ENCODE measurements around the gene SORBS2. TPM values are rescaled to one million over a fixed set of nuclear protein-coding genes. Genes with fewer than 3 reads are reported as not detected.

The SORBS2 gene
- total RNA-seq, 1 donor from 2014 or later = not detected

DNA sequence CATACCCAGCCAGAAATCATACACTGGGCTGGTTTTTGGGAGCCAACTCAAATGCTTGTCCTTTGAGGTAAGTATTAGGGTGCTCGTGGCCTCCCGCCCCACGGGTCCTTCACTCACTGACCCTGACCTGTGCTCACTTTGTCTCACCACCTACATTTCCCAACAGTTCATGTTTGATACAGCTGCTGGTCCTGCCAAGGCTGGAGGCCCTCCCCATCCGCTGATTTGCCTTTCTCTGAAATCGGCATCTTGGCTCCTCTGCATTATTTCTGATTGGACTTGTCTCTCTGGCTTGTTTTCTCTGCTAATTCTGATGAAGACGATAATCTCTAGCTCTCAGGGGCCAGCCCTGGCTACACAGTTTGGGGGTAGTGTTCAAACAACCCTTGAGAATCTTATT is 70.2 kb downstream of the SORBS2 start:
- intact Hi-C loops (cut with micrococcal nuclease) = no loop called here

DNA sequence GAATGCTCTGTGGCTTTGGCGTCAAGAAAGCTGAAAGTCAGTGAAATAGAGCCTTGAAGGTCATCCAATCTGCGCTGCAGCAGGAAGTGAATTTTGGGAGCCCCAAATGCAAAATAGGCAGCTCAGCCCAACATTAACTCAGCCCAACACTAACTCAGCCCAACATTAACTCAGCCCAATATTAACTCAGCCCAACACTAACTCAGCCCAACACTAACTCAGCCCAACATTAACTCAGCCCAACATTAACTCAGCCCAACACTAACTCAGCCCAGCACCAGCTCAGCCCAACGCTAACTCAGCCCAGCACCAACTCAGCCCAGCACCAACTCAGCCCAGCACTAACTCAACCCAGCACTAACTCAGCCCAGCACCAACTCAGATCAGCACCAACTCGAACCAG is 71.5 kb downstream of the SORBS2 start:
- intact Hi-C loops (cut with micrococcal nuclease) = no loop called here

DNA sequence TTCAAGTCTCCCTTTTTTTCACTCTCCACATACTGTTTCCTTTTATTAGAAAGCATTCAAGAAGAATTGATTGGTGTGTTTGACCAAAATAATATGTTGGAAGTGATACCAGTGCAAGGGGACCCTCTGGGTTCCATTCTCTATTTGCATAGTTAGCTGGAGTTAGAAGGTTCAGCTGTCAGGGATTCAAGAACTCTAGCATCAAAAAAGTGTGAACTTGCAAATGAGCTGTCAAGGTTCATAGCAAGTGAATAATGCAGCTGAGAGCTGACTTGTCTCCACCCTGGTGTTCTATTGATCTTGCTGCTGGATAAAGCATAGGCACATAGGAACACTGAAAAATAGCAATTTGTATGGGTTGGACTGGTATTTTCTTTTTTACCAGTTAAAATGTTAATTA is 73.2 kb downstream of the SORBS2 start:
- intact Hi-C loops (cut with micrococcal nuclease) = no loop called here

DNA sequence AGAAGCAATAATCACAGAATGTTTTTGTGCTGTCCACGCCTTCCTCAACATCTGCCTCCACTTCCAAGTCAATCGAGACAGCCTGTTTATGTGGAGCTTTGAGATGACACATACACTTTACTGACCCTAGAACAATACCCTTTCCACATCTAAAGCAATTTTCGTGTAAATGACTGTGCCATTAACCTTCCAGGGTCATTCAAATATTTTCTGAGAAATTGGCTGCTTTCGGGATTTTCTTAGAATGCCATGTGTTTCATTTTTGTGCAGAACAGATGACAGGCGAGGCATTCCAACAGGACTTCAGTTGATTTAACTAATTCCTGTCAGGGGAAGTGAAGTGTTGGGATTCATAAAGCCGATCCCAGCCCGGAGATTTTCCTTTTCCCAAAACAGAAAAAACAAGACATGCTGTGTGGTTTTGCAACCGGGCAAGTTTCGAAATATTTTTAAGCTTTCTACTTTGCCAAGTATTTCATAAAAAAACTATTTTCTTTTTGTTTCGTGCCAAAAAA is 73.9 kb downstream of the SORBS2 start:
- intact Hi-C loops (cut with micrococcal nuclease) = no loop called here

DNA sequence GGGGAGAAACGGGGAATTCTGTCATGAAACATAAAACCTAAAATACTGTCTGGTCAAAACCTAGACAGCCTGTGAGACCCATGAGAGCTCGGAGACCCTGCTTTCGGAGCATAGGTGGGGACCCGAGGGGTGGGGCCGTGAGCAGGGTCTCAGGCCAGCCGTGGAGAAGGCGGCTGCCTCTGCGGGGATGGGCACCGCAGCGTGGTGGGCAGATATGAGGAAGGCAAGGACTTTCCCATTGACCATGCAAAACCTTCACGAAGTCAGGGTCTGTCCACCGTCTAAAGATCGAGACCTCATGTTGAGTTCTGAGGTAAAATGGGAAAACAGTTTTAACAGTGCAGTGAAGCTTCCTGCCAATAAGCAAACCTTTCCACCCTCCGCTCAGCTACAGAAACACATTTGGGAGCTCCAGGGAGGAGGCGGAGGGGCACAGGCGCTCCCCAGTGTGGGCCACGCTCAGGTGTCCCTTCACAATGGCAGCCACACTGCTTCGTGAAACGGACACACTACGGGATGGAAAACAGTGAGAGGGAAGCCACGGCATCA is 74.4 kb downstream of the SORBS2 start:
- intact Hi-C loops (cut with micrococcal nuclease) = no loop called here

DNA sequence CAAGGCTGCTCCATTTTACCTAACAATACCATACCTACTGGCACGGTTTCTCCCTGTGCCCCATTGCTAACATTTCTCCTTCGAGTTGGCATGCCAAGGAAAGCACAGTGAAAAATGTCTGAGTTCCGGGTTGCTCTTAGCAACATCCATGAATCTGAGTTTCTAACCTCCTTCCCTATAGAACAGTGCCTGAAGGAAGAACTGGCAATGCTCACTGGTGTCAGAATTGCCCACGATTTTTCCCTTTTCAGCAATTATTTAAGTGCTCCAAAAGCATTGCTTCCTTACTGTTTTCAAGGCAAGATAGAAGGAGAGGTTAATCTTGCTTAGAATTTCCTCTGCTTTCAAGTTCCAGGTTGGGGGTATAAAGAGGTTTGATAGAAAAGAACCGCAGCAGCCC is 75.1 kb downstream of the SORBS2 start:
- intact Hi-C loops (cut with micrococcal nuclease) = no loop called here

DNA sequence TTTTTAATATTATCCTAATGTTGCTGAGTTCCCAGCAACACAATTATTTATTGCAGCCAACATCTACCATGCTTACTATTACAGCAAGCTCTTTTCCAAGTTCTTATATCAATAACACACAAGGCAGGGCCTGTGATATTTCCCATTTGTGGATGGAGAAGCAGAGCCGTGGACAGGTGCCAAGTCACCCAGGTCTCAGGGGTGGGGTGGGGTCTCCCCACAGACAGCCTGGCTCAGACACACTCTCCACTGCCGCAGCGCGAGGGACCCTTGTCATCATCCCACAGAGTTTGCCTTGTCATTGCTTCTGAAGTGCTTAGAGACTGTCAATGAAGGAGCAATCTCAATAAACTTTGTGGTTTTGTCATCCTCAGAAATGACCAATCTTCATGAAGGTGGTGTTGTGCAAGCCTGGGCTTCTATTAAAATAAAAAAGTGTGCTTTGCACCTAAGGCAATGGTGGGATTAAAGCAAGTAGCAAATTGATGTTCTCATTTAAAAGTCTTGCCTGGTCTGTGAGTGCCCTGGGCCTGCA is 76.1 kb downstream of the SORBS2 start:
- intact Hi-C loops (cut with micrococcal nuclease) = no loop called here

DNA sequence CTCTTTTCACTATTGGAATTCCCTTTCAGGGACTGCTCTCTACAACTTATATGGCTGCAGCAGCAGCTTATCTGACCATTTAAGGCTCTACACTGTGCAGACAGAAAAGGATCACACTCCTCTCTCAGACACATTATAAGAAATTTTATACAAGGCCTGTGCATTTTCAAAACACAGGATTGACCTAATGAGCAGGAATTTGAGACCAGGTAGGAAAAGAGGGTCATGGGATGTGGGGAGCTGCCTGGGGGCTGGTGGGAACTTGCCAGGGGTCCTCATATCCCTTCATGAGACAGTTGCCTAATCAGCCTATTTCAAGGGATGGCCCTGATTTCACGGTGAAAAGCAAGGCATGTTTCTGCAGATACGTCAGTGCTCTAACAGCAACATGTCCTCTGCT is 77.1 kb downstream of the SORBS2 start:
- intact Hi-C loops (cut with micrococcal nuclease) = no loop called here

DNA sequence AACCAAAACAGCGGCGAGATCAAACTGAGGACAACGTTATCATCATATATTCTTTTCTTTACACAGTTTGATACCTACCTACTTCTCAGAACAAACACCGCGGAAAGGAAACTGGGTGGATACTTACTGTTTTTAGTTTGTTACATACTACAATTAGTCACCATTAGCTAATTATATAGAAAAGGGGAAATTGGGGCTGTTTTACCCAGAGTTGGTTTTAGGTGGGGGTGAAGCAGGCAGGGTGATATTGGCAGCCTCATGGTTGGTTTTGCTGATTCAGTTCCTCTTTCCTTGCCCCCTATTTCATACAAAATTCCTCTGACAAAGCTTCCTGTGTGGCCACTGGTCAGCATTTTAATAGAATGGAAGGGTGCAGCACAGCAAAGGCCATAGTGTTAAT is 77.8 kb downstream of the SORBS2 start:
- intact Hi-C loops (cut with micrococcal nuclease) = no loop called here

DNA sequence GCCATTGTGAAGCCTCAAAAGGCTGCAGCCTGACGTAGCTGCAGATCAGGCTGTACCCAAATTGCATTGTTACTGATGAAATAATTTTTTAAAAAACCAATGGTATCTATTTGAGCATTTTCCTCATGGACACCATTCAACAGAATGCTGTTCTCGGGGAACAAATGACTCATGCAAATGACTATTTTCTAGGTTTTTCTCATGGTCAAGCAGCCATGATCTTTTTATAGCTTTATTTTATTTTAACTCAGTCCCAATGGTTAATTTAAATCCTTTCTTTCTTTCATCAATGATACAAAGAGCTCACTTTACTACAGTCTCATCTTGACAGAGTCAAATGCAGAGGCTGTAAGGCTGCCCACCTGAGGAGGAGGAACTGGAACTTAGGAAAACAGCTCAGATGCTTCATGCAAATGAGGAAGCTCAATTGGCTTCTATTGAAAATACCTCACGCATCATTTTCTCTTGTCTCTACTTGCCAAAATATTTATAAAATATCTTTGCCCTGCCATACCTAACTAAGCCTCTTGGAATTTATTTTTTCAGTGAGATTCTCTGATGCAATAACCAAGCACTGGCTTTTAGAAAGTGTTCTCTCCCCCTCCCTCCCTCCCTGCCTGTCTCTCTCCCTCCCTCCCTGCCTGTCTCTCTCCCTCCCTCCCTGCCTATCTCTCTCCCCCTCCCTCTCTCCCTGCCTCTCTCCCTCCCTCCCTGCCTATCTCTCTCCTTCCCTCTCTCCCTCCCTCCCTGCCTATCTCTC is 81.0 kb downstream of the SORBS2 start:
- intact Hi-C loops (cut with micrococcal nuclease) = no loop called here

DNA sequence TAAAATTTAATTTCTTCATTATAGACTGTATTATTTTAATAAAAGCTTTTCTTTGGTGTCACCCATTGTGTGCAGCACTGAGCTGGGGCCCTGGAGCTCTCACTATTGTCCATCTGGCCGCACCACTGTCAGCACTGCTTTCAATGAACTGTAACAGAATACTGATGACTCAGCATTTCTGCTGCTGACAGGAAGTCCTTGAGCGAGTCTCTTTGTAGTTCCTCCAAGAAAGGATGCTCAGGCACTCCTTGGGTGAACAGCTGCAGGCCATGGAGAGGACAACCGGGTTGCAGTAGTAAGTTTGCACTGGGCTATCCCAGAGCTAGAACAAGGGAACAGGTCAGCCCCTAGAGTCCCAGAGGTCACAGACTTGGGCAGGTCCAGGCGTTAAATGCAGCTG is 81.6 kb downstream of the SORBS2 start:
- intact Hi-C loops (cut with micrococcal nuclease) = no loop called here

DNA sequence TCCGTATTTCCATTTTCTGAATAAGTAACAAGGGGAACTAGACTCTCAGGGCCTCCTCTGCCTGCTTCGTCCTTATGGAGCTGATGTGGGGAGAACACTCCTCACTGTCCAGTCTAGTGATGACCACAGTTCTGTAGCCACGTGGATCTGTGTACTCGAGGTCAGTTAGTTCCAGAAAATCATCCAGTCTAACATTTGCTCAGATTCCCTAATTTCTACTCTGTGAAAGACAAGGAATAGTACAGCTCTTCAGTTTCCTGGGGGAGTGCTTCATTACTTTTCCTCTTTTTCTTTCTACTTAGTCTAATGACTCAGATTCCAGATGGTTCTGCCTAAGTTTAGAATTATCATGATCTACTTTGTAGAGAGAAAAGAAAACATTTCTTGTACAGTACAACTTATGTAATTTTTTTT is 82.6 kb downstream of the SORBS2 start:
- intact Hi-C loops (cut with micrococcal nuclease) = no loop called here

DNA sequence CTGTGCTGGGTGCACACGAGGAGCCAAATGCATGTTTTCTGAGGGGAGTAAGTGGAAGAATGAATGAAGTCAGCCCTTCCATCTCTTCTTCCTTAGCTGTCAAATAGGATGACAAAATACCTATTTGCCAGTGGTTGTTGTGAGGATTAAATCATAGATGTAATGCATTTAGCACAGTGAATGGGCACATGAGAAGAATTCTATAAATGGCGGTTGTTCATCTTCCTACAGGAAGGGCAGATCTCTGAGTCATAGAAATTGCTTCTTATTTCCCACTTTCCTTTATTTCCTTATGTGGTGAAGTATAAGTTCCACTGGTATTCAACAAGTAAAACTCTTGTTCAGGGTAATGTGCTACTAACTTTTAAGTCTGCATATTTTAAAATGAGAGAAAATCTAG is 83.1 kb downstream of the SORBS2 start:
- intact Hi-C loops (cut with micrococcal nuclease) = no loop called here

DNA sequence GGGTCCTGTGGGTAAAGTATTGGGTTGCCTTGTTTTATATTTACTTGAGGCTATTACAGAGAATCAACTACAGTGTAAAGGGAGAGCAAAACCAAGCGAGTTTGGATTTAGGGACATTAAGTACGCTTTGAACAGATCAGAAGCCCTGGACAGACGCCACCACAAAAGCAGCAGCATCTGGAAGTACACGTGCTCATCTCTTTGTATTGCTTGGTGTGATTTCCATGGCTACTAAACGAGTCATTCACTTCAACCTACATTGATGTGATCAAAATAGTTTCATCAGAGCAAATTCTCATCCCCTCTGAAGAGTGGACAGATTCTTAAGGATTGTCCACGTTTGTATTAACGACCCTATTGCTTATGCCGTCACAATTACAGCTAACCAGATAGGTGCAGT is 85.1 kb downstream of the SORBS2 start:
- intact Hi-C loops (cut with micrococcal nuclease) = no loop called here

DNA sequence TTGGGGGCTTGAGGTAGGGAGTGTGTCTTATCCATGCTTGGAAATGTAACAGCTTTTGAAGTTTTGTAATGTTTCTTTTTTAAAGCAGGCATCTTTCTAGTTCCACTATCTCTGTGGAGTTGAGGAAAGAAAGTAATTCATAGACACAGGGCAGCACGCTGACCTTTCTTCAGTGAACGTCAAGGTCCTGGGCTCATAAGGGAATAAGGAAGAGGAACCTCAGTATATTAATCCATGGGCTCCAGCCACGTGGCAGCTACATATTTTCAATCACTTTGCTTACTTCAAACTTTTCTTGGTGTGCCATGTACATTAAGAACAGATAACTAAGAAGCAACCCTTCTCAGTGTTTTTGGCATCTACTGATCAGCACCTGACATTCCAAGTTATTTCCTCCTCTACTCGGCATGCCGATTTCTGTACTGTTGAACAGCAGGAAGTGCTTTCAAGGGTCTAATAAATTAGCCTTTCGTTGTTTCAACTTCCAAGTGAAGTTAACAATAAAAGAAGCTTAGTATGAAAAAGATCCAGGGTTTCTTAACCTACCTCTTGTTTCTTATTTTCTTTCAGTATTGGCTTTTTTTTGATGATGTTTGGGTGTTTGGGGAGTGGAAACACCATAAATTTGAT is 88.2 kb downstream of the SORBS2 start:
- intact Hi-C loops (cut with micrococcal nuclease) = no loop called here

DNA sequence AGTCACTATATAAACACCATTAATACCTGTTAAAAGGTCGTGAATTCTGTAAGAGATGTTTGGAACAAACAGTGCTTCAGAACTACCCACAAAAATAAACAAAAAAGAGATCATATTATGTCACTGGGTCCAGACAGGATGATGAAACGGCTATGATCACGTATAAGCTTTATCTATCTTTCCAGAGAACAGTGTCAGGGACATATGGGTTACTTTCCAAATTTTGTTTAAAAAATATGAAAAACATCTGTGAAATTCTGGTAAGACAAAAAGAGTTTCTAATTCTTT is 90.0 kb downstream of the SORBS2 start:
- intact Hi-C loops (cut with micrococcal nuclease) = no loop called here

DNA sequence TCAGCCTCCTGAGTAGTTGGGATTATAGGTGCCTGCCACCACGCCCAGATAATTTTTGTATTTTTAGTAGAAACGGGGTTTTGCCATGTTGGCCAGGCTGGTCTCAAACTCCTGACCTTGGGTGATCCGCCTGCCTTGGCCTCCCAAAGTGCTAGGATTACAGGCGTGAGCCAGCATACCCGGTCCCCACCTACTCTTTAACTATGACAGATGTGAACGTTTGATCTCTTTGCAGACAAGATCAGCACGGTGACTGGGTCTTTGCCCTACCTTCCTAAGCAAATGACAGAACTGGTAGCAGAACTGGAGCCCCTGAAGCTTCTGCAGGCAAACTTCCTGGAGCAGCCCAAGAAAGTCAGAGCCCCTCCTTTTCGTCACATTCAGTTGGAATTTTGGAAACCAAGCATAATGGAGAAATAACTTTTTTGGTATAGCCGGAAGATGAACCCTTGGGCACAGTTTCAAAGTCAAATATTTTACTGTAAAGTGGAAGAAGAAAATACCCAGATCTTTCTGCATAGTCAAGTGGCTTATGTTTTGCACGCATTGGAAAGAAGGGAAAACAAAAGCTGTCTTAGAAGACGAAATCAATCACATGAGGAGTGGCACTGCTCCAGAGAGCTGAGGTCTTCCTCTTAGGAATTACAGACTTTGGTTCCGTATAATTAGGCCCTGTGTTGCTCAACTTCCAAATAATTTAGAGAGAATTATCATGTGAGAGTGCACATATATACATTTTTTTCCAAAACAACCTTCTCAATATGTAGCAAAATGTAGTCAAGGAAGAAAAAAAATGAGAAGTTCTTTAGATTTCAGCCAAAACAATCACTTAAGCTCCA is 90.6 kb downstream of the SORBS2 start:
- intact Hi-C loops (cut with micrococcal nuclease) = no loop called here

DNA sequence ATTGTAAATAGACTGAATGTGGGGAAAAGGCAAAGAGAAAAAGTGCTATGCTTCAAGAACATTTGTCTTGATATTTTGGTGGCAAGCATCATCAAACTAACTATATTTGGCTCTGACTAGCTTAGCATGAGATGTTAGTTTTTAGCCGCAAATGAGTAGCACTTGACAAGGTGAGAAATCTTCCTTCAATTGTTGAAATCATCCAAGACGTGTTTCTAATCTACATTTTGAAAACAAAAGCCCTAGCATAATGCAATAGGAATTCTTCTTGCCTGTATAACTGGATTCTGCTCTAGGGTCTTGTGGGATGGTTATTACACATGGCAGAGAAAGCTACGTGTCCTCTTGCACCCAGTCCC is 92.5 kb downstream of the SORBS2 start:
- intact Hi-C loops (cut with micrococcal nuclease) = no loop called here

DNA sequence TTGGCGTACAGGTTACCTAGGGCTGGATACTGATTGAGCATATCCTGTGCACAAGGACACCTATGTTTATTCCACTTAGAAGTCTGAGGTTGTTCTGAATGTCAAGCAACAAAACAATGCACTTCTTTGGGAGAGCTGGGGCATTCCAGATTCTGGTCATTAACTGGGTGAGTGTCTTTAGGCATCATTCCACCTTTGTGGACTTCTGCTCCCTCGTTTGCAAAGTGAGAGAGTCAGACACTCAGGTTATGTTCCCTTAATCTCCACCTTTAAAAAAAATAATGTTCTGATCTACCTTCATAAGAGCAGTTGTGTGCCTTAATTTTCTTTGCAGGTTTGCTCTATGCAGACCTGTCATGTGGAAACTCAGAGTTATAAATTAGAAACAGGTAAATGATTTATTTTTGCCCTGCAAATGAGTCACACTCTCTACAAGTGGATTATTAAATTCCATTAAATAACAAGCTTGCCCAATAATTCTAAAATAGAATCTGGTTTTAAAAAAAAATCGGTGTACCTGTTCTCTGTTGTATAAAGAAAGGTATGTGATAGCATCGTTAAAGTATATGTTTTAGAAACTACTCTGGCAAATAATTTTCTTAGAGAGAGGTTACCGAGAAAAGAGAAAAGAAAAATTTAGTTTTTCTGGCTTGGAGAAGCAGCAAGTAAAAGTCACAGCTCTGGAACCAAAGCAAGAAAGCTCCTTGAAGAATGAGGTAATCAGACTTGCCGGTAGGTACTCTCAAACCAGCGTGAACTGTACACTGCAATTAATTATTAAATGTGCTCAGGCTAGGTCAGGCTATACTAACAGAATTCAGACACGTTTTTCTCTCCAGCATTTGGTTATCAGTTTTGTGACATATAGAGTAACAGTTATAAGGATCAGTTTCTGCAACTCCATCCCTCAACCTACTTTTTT is 93.2 kb downstream of the SORBS2 start:
- intact Hi-C loops (cut with micrococcal nuclease) = no loop called here

DNA sequence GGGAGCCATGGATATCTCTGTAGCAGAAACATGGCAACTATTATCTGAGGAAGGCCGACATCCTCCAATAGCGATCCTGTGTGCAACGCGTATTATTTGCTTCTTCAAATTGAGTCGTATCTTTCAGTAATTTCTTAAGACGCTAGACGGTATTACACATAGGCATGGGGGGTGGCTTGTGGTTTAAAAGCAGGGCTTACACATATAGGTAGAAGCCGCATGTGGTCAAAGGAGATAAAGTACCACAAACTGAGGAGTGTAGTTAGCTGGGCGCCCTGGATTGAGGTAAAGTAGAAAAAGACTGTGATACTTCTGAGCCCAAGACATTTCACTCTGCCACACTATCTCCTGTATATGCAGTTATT is 94.6 kb downstream of the SORBS2 start:
- intact Hi-C loops (cut with micrococcal nuclease) = no loop called here
